Measurements from ENCODE around the gene CMTM6. TPM values are rescaled to one million over a fixed set of nuclear protein-coding genes. Genes with fewer than 3 reads are reported as not detected.
A peak's percentile ranks its signal among the peaks of the same experiment; 100 is the strongest.
"Not testable (repeated sequence)": the region's sequence is repeated elsewhere in the genome, so short reads cannot be mapped to it uniquely, and the experiment has no call there.

CMTM6 gene
- total and polyA plus RNA-seq, 11 donors, result 5.2 to 34.8 (median 11.6) TPM

- intact Hi-C loops (cut with DNase I), result loop anchor here (1.0 to 10.0 kb wide), 10 partner anchors 63 to 293 kb away; partner anchors contain the start of gene CMTM7 (in 3 of the 10)
- ATAC-seq (peak; percentile 40 to 94 (median 88)), DNase-seq (peak; percentile 59 to 89 (median 68))
- H3K27ac ChIP-seq, result peak overlapping the region in 2 of 12 donors; percentile 35 to 51
- TF ChIP-seq, protein P1, sequence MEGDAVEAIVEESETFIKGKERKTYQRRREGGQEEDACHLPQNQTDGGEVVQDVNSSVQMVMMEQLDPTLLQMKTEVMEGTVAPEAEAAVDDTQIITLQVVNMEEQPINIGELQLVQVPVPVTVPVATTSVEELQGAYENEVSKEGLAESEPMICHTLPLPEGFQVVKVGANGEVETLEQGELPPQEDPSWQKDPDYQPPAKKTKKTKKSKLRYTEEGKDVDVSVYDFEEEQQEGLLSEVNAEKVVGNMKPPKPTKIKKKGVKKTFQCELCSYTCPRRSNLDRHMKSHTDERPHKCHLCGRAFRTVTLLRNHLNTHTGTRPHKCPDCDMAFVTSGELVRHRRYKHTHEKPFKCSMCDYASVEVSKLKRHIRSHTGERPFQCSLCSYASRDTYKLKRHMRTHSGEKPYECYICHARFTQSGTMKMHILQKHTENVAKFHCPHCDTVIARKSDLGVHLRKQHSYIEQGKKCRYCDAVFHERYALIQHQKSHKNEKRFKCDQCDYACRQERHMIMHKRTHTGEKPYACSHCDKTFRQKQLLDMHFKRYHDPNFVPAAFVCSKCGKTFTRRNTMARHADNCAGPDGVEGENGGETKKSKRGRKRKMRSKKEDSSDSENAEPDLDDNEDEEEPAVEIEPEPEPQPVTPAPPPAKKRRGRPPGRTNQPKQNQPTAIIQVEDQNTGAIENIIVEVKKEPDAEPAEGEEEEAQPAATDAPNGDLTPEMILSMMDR (IDR thresholded peaks at IDR 0.05), result peak; percentile 98 to 100 (median 99)
- peak in 1 of 2 donors; percentile 15 for TF ChIP-seq POLR2A (IDR thresholded peaks at IDR 0.05)
- H3K27me3 ChIP-seq, result no peaks in the 10 kb centered on the region
- peak overlapping the region in 10 of 12 donors; percentile 25 to 57 (median 46) for H3K4me3 ChIP-seq
- no peaks in the 10 kb centered on the region for H3K9me3 ChIP-seq
- peaks cover 0 to 8% (median 0%) of the 10 kb centered on the region in 9 donors for H3K36me3 ChIP-seq
- 28 to 38% (median 33%) methylated on average over 25 to 41 of the region's 41 CpGs for WGBS, 4 donors
- peaks cover 0 to 36% (median 9%) of the 10 kb centered on the region in 12 donors for H3K4me1 ChIP-seq
These were observed 35.1 kb downstream of the CMTM6 start for GRCh38 chr3:32467333-32468070.

- H3K9me3 ChIP-seq, H3K4me3 ChIP-seq, H3K27me3 ChIP-seq, ATAC-seq, H3K36me3 ChIP-seq, H3K27ac ChIP-seq, DNase-seq: not testable (repeated sequence)
- intact Hi-C loops (cut with DNase I), result loop anchor here (1.0 to 10.0 kb wide), 10 partner anchors 62 to 292 kb away; partner anchors contain the start of gene CMTM7 (in 3 of the 10)
- peaks cover 0 to 36% (median 12%) of the 10 kb centered on the region in 12 donors for H3K4me1 ChIP-seq
- WGBS, 4 donors, result 90 to 98% (median 96%) methylated on average over 6 of the region's 6 CpGs
These were observed 35.8 kb downstream of the CMTM6 start for GRCh38 chr3:32466808-32467207.

DNA sequence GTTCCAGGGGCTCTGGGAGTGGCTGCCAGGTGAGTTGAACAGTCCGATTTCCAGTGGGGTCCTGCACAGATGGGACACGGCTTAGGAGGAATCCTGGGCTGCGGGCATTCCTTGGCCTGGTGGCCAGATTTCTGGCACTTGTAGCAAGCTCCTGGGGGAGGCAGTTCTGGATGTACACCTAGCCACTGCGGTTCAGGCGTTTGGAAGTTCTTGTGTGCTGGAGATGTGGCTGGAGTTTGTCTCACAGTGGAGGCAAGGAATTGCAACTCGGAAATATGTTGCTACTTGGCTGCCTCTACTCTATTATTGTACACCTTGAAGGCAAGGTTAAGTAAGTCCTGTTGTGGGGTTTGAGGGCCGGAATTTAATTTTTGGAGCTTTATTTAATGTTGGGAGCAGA is 37.9 kb downstream of the CMTM6 start:
- not testable (repeated sequence) for H3K4me3 ChIP-seq, H3K27ac ChIP-seq, ATAC-seq, H3K36me3 ChIP-seq, H3K27me3 ChIP-seq, DNase-seq, H3K9me3 ChIP-seq
- whole genome bisulfite sequencing, 4 donors, result 92 to 98% (median 95%) methylated on average over 7 of the region's 7 CpGs
- intact Hi-C loops (cut with DNase I), result loop anchor here (5.0 to 10.0 kb wide), 7 partner anchors 60 to 290 kb away; partner anchors contain the start of gene CMTM7 (in 3 of the 10)
- peaks cover 0 to 27% (median 11%) of the 10 kb centered on the region in 12 donors for H3K4me1 ChIP-seq

- intact Hi-C loops (cut with DNase I), result loop anchor here in 4 of 10 donors (10.0 kb wide), 3 partner anchors 59 to 289 kb away; no protein-coding TSS in a partner anchor
- H3K4me1 ChIP-seq, result peaks cover 0 to 33% (median 10%) of the 10 kb centered on the region in 12 donors
- H3K9me3 ChIP-seq, result not testable (repeated sequence)
These were observed 39.2 kb downstream of the CMTM6 start for GRCh38 chr3:32463415-32463814.

DNA sequence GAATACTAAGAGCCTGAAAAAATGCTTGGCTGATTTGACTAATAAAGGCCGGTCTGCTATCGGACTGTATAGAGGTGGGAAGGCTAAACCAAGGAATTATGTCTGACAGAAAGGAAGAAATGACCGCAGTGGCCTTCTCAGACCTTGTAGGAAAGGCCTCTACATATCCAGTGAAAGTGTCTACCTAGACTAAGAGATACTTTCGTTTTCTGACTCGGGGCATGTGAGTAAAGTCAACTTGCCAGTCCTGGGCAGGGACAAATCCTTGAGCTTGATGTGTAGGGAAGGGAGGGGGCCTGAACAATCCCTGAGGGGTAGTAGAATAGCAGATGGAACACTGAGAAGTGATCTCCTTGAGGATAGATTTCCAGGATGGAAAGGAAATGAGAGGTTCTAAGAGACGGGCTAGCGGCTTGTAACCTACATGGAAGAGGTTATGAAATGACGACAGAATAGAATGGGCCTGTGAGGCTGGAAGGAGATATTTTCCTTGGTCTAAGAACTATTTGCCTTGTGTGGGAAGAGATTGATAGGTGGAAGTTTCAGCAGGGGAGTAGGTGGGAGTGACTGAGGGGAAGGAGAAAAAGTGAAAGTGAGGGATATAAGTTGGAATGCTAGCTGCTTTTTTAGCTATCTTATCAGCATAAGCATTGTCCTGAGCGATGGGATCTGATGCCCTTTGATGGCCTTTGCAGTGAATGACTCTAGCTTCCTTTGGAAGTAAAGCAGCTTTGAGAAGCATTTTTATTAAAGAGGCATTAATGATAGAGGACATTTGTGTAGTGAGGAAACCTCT is 40.3 kb downstream of the CMTM6 start:
- WGBS, 4 donors, result 53 to 67% (median 55%) methylated on average over 6 to 9 of the region's 9 CpGs
- H3K9me3 ChIP-seq, H3K27me3 ChIP-seq, ATAC-seq, H3K36me3 ChIP-seq, DNase-seq: not testable (repeated sequence)
- H3K27ac ChIP-seq, result peak overlapping the region in 10 of 12 donors; percentile 0 to 74 (median 48)
- peaks cover 0 to 32% (median 3%) of the 10 kb centered on the region in 12 donors for H3K4me1 ChIP-seq
- intact Hi-C loops (cut with DNase I), result loop anchor here in 4 of 10 donors (10.0 kb wide), 3 partner anchors 58 to 288 kb away; no protein-coding TSS in a partner anchor
- peak overlapping the region in 3 of 12 donors; percentile 15 to 20 (median 20) for H3K4me3 ChIP-seq

More at GRCh38 chr3:32463415-32463814, 39.2 kb downstream of the CMTM6 start:
- WGBS, 4 donors, result 89 to 95% (median 93%) methylated on average over 7 of the region's 7 CpGs
- not testable (repeated sequence) for H3K4me3 ChIP-seq, DNase-seq, H3K27me3 ChIP-seq, H3K36me3 ChIP-seq, H3K27ac ChIP-seq, ATAC-seq

DNA sequence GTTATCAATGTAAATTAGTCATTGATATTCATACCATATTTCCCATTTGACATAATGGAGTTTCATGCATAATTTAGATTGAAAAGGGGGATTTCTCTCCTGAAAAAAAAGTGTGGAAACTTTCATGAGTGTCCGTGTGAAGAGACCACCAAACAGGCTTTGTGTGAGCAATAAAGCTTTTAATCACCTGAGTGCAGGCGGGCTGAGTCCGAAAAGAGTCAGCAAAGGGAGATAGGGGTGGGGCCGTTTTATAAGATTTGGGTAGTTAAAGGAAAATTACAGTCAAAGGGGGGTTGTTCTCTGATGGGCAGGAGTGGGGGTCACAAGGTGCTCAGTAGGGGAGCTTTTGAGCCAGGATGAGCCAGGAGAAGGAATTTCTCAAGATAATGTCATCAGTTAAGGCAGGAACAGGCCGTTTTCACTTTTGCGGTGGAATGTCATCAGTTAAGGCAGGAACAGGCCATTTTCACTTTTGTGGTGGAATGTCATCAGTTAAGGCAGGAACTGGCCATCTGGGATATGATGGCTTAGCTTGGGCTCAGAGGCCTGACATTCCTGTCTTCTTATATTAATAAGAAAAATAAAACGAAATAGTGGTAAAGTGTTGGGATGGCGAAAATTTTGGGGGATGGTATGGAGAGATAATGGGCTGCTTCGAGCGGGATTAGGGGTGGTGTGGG is 41.7 kb downstream of the CMTM6 start:
- H3K36me3 ChIP-seq, H3K9me3 ChIP-seq, ATAC-seq, DNase-seq, H3K27me3 ChIP-seq, H3K4me3 ChIP-seq: not testable (repeated sequence)
- WGBS, 4 donors, result 88 to 92% (median 90%) methylated on average over 10 of the region's 10 CpGs
- H3K4me1 ChIP-seq, result peaks cover 0 to 36% (median 2%) of the 10 kb centered on the region in 12 donors
- intact Hi-C loops (cut with DNase I), result loop anchor here in 4 of 10 donors (10.0 kb wide), 3 partner anchors 56 to 286 kb away; no protein-coding TSS in a partner anchor
- peak overlapping the region in 1 of 12 donors; percentile 74 for H3K27ac ChIP-seq

All from heart left ventricle (tissue), 16 donors.